Tibial nerve (tissue), 4 donors: ENCODE measurements around the gene PMPCB.

Experiments used
- CTCF ChIP-seq, 5 experiments: fragments of 200-600 bp in 3 of 5; fragments of 450-650 bp in 2 of 5; sonication (generic) in 3 of 5; IDR thresholded peaks; one replicate each; pipeline ENCODE4 v1.5.1; 2016 to 2019; ENCODE audit warnings: antibody characterized with exemption in 5 of 5, mild to moderate bottlenecking in 3 of 5, moderate library complexity in 2 of 5
- EP300 ChIP-seq, 2 donors: sonication (generic); formaldehyde crosslinking; IDR thresholded peaks; one replicate each; pipeline ENCODE4 v1.6.1; 2017; ENCODE audit warnings: antibody characterized with exemption in 2 of 2, mild to moderate bottlenecking in 1 of 2
- POLR2A ChIP-seq, 2 donors: fragments of 450-650 bp; IDR thresholded peaks; one replicate each; pipeline ENCODE4 v1.6.1; 2017; ENCODE audit warnings: antibody characterized with exemption in 2 of 2, mild to moderate bottlenecking in 2 of 2, moderate library complexity in 2 of 2

GRCh38 chr7:103297837-103298179 lies 573 bp downstream of the PMPCB start:
- TF ChIP-seq EP300 (IDR thresholded peaks at IDR 0.05) (no peak), POLR2A (IDR thresholded peaks at IDR 0.05) (no peak), CTCF (IDR thresholded peaks at IDR 0.05) (no peak)
